Natural killer cell treated with Interleukin-12 subunit alpha and Interleukin-12 subunit beta and Interleukin-15 and Interleukin-18, amount 100 ng/mL, for 72 hours (primary cell): ENCODE measurements around the gene RAPGEF5. TPM values are rescaled to one million over a fixed set of nuclear protein-coding genes. Genes with fewer than 3 reads are reported as not detected.

Experiments
- ATAC-seq, 2 donors: fragments of 150-1000 bp; cut with Tn5 transposase in 1 of 2; sonication (Bioruptor Pico), chemical (Tn5 transposase) in 1 of 2; 2 replicates each; pipeline ENCODE4 v1.10.0; 2021
- DNase-seq: peaks from one replicate; pipeline ENCODE4 v3.0.0; 2022; ENCODE audit warnings: low spot score
- H3K27ac Mint-ChIP-seq, 2 donors: 1 replicate in 1 of 2; 2 replicates in 1 of 2; pipeline ENCODE4 v1.8.0; 2022; ENCODE audit warnings: mixed read lengths in 2 of 2, mild to moderate bottlenecking in 1 of 2, moderate library complexity in 1 of 2
- H3K27me3 Mint-ChIP-seq, 2 donors: 1 replicate in 1 of 2; 2 replicates in 1 of 2; pipeline ENCODE4 v1.8.0; 2022; ENCODE audit warnings: mixed read lengths in 2 of 2
- H3K36me3 Mint-ChIP-seq: one replicate; pipeline ENCODE4 v1.8.0; 2022; ENCODE audit warnings: mixed read lengths
- H3K4me1 Mint-ChIP-seq, 2 donors: 1 replicate in 1 of 2; 2 replicates in 1 of 2; pipeline ENCODE4 v1.8.0; 2022; ENCODE audit warnings: low read depth in 2 of 2, mixed read lengths in 2 of 2, mild to moderate bottlenecking in 1 of 2
- H3K4me3 Mint-ChIP-seq: one replicate; pipeline ENCODE4 v1.8.0; 2022; ENCODE audit warnings: mixed read lengths
- H3K9me3 Mint-ChIP-seq: 2 replicates; pipeline ENCODE4 v1.8.0; 2022; ENCODE audit warnings: mixed read lengths
- total RNA-seq, 2 donors: library from RNA; stranded (reverse); gene quantifications; one replicate each; pipeline ENCODE4 v1.2.3, GENCODE V29; 2022

Gene RAPGEF5
- total RNA-seq, 2 donors from 2014 or later, result 0.26 to 1.1 TPM

DNA sequence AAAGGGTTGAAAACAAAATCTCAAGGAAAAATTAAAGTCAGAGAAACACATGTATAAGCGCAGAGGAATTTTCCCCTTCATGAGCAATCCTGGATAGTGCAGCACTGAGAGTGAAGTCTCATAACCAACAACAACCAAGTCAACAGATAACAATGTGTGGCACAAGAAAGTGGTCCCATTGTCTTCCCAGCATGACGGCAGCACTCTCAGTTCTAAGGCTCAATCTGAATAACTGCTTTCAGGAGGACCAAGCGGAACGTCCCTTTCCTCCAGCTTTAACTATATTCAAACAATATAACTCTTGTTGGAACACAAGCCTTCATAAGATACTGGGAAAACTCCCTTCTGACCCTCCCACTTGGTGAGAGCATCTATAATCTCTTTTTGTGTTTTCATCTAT, 137.9 kb downstream of the RAPGEF5 start:
- DNase-seq (no peak), ATAC-seq (no peak)
- peaks cover 20 to 40% of the 10 kb centered on the region in 2 donors for H3K27me3 Mint-ChIP-seq
- H3K4me1 Mint-ChIP-seq, result no peaks in the 10 kb centered on the region
- no peak overlapping the region for H3K4me3 Mint-ChIP-seq
- H3K9me3 Mint-ChIP-seq, result no peaks in the 10 kb centered on the region
- H3K27ac Mint-ChIP-seq, result no peak overlapping the region
- H3K36me3 Mint-ChIP-seq, result no peaks in the 10 kb centered on the region

DNA sequence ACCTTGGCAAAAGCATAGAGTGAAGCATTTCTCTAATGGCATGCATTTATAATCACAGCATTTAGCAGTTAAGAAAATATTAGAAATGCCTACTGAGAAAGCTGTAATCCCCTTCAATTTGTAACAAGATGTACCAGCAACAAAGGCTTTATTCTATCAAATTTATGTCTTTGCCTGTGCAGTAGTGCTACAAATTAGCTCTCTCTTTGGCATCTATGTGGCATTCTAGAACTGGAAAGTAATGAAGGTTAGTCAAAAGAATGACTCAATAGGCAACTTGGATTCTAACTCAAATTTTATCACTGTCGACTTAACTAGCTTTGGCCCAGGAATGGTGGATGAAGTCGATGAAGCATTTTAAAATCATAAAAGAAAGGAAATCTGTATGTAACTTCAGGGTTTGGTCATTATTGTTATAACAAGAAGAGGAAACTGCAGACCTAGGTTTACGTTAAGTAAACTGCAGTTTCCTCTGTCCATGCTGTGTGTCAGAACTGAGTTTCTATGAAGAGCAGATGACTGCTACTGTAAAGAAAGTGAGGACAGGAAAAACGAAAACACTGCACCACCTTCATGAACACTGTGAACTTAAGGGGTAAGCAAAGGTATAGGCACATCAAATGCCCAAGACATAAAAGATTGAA, 140.0 kb downstream of the RAPGEF5 start:
- Mint-ChIP-seq H3K4me3 (no peak overlapping the region), H3K4me1 (no peaks in the 10 kb centered on the region), H3K27me3 (peaks cover 21 to 37% of the 10 kb centered on the region in 2 donors), H3K9me3 (no peaks in the 10 kb centered on the region), H3K36me3 (no peaks in the 10 kb centered on the region), H3K27ac (no peak overlapping the region)
- no peak for DNase-seq
- no peak for ATAC-seq

DNA sequence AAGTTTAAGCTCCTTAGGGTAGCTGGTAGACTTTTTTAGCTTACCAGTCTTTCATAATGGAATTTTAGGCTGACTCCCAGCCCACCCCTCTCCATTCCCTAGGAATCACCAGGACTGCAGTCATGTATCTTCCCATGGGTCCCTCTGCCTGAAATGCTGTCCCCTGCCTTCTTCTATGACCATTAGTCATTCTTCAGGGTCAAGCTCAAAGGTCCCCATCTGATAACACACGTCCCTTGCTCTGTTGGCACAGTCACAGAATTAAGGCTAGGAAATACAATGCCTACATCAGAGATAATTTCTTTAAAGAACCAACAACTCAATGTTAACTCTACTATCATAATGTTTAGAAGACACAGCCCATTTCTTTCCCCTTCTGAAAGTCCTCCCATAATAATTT, 140.6 kb downstream of the RAPGEF5 start:
- H3K27ac Mint-ChIP-seq, result no peak overlapping the region
- peaks cover 21 to 40% of the 10 kb centered on the region in 2 donors for H3K27me3 Mint-ChIP-seq
- no peaks in the 10 kb centered on the region for H3K9me3 Mint-ChIP-seq
- no peak for DNase-seq
- no peaks in the 10 kb centered on the region for H3K36me3 Mint-ChIP-seq
- H3K4me3 Mint-ChIP-seq, result no peak overlapping the region
- ATAC-seq, result no peak
- no peaks in the 10 kb centered on the region for H3K4me1 Mint-ChIP-seq

DNA sequence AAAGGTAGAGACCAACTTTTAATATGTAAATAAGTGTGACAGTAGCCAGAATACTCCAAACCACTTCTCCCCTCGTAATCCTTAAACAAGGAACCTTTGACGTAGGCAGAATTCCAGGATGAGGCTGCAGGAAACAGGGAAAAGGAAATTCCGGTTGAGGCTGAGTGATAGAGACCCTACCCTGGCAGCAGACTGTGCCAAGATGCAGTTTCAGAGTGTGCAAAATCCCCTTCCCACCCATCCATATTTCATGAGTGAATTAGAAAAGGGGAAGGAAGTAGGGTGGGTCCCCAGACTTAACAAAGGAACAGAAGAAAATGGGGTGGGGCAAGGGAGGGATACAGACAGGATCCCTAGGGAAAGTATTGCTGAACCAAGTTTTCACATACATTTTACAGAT, 143.0 kb downstream of the RAPGEF5 start:
- ATAC-seq (no peak), DNase-seq (no peak)
- H3K4me3 Mint-ChIP-seq, result no peak overlapping the region
- no peaks in the 10 kb centered on the region for H3K4me1 Mint-ChIP-seq
- no peaks in the 10 kb centered on the region for H3K36me3 Mint-ChIP-seq
- no peaks in the 10 kb centered on the region for H3K9me3 Mint-ChIP-seq
- no peak overlapping the region for H3K27ac Mint-ChIP-seq
- peaks cover 23 to 39% of the 10 kb centered on the region in 2 donors for H3K27me3 Mint-ChIP-seq

DNA sequence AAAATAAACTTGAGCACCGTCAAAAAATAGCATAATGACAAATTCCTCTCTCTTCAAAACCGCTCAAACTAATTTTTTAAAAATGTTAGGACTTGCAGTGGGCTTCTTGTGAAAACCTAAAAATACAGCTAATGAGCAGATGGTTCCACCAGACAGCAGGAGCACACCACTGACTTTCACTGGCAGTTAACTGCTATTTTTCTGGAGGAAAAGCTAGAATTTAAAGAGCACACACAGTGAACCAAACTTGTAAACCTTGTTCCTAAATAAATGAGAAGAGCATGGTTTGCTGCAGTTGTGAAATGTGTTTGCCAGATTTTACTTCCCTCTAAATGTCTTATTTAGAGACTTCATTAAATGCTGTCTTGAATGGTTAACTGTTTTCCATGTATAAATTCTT, 143.9 kb downstream of the RAPGEF5 start:
- ATAC-seq, result no peak
- DNase-seq, result no peak
- Mint-ChIP-seq H3K27me3 (peaks cover 23 to 34% of the 10 kb centered on the region in 2 donors), H3K27ac (no peak overlapping the region), H3K36me3 (no peaks in the 10 kb centered on the region), H3K9me3 (no peaks in the 10 kb centered on the region), H3K4me1 (no peaks in the 10 kb centered on the region), H3K4me3 (no peak overlapping the region)

DNA sequence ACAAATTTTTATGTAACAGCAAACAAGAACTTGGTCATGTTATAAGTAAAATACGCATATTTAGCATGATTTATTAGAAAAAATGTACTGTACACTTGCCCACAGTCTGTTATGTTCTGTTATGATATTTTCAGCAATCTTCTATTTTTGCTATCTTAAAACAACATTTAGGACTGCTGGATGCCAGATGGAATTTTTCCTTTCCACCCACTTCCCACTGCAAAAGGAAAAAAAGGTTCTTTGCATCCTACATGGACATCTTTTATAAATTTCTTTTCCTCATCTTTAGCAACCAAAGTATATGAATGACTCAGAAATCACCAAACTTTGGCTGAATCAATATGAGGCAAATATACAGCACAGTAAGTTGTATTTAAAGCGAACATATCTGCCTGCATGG, 146.0 kb downstream of the RAPGEF5 start:
- Mint-ChIP-seq H3K9me3 (no peaks in the 10 kb centered on the region), H3K27me3 (peaks cover 17 to 23% of the 10 kb centered on the region in 2 donors), H3K27ac (no peak overlapping the region), H3K4me3 (no peak overlapping the region), H3K36me3 (no peaks in the 10 kb centered on the region), H3K4me1 (no peaks in the 10 kb centered on the region)
- DNase-seq (no peak), ATAC-seq (no peak)

DNA sequence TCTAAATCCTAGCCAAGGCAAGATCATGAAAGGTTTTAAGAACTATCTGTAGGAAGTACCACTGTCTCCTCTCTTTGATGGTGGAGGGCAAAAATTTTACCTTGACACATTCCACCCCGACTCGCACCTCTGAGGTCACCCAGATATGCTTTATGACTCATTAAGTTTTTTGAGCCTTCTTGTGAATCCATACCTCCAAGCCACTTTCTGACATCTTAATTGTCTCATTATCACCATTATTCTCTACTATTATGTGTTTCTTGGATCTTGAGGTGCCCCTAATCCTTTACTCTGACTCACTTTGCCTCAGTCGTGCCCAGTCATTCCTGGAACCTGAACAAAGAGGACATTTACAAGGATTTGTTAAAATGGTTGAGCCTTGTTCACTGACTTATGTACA, 146.6 kb downstream of the RAPGEF5 start:
- no peak for DNase-seq
- Mint-ChIP-seq H3K4me1 (no peaks in the 10 kb centered on the region), H3K27me3 (peaks cover 16 to 18% of the 10 kb centered on the region in 2 donors), H3K9me3 (no peaks in the 10 kb centered on the region), H3K36me3 (no peaks in the 10 kb centered on the region), H3K27ac (no peak overlapping the region), H3K4me3 (no peak overlapping the region)
- no peak for ATAC-seq

DNA sequence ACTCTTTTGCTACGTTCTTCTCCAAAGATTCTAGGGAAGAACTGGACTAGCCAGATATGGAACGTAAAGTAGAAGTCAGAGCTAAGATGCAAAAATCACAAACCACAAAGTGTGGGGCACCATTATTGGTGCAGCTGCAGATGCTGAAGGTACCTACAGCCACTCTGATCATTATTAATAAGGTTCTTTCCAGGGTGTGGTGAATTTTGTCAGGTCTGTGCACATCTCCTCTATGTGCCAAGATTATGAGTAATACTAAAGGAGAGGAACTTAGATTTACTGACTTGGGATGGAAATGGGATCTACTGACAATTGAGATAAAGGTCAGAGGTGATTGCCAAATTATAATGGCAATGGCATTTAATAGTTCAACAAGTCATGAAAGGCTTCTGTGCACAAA, 148.2 kb downstream of the RAPGEF5 start:
- Mint-ChIP-seq H3K4me1 (no peaks in the 10 kb centered on the region), H3K9me3 (no peaks in the 10 kb centered on the region)
- ATAC-seq, result no peak

DNA sequence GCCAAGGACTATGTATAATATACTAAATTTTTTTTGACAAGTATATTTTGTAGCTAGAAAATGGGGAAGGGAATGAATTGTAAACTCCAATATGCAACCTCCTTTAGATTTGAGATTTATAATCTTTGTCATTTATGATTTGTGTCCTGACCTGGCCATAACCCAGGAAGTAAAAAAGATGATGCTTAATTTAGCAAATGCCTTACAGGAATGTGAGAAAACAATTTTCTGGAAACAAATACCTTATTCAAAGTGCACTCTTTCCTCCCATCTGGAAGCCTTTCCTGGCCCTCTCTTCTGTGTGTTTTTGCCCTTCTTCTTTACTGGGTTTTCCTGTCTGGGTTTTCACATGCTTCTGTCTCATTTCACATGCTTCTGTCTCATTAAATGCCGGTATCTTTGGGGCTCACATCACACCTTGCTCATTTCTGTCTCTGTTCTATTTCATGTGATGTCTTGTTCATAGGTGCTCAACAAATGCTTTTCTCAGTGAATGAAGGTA, 149.2 kb downstream of the RAPGEF5 start:
- H3K36me3 Mint-ChIP-seq, result no peaks in the 10 kb centered on the region
- no peak for DNase-seq
- H3K27me3 Mint-ChIP-seq, result peaks cover 13 to 20% of the 10 kb centered on the region in 2 donors
- no peaks in the 10 kb centered on the region for H3K4me1 Mint-ChIP-seq
- no peak overlapping the region for H3K4me3 Mint-ChIP-seq
- no peaks in the 10 kb centered on the region for H3K9me3 Mint-ChIP-seq
- H3K27ac Mint-ChIP-seq, result no peak overlapping the region
- no peak for ATAC-seq

More for the DNA sequence above, 148.2 kb downstream of the RAPGEF5 start:
- no peak overlapping the region for H3K27ac Mint-ChIP-seq
- no peak for DNase-seq
- H3K4me3 Mint-ChIP-seq, result no peak overlapping the region
- H3K27me3 Mint-ChIP-seq, result peaks cover 13 to 20% of the 10 kb centered on the region in 2 donors
- H3K36me3 Mint-ChIP-seq, result no peaks in the 10 kb centered on the region

DNA sequence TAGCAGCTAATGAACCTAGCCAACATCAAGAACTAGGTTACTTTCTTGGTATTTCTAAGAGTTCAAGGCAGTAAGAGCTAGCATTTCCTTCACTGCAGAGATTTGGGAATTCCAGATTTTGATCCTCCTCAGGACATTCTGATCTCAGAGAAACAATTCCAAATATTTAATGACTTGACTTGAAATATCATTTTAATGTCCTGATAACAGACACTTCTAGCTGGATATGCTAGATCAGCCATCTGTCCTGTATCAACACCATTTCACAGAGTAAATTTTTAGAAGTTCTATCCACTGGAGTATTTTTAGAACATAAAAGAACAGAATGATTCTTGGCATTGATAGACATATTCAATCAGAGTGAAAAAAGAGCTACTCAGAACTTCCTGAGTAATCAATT, 151.3 kb downstream of the RAPGEF5 start:
- Mint-ChIP-seq H3K9me3 (no peaks in the 10 kb centered on the region), H3K36me3 (no peaks in the 10 kb centered on the region), H3K4me1 (no peaks in the 10 kb centered on the region), H3K27ac (no peak overlapping the region), H3K4me3 (no peak overlapping the region), H3K27me3 (peaks cover 8 to 9% of the 10 kb centered on the region in 2 donors)
- ATAC-seq, result no peak
- no peak for DNase-seq

DNA sequence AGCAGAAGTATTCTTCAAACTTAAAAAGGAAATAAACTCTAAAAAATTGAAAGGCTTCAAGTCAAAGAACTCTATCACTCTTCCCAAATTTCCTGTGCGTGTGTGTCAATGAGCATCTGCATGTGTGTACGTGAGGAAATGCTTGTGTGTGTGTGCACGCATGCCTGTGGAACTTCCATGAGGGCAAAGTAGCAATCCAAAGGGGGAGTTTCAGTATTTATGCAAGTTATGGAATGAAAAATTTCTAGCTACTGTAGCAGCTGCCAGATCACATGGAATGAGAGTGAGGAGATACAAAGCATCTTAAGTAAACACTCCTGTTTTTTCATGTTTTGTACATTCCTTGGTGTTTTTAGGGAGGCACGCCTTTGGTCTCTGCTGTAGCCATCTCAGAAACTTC, 152.6 kb downstream of the RAPGEF5 start:
- Mint-ChIP-seq H3K4me1 (no peaks in the 10 kb centered on the region), H3K27ac (no peak overlapping the region), H3K27me3 (peaks cover 6 to 9% of the 10 kb centered on the region in 2 donors), H3K9me3 (no peaks in the 10 kb centered on the region), H3K4me3 (no peak overlapping the region), H3K36me3 (no peaks in the 10 kb centered on the region)
- DNase-seq (no peak), ATAC-seq (no peak)

DNA sequence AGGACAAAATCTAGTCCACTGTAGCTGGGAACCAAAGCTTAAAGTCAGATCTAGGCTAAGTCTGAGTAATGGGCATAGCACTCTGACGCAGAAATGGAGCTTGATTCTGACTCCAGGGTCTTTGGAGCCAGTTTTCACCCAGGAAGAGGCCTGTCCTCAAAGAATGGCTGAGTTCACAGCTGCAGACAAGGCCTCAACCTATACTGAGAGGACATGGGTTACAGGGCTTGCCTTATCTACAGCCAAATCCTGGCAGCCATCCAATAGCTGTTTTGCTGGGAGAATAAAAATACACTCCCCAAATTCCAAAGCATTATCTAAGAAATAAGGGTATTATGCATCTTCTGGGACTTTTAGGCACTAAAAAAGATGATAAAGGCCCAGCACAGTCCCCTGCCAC, 154.8 kb downstream of the RAPGEF5 start:
- Mint-ChIP-seq H3K27me3 (peaks cover 6 to 14% of the 10 kb centered on the region in 2 donors), H3K9me3 (no peaks in the 10 kb centered on the region), H3K4me1 (no peaks in the 10 kb centered on the region), H3K4me3 (no peak overlapping the region), H3K36me3 (no peaks in the 10 kb centered on the region), H3K27ac (no peak overlapping the region)
- DNase-seq, result no peak
- ATAC-seq, result no peak

DNA sequence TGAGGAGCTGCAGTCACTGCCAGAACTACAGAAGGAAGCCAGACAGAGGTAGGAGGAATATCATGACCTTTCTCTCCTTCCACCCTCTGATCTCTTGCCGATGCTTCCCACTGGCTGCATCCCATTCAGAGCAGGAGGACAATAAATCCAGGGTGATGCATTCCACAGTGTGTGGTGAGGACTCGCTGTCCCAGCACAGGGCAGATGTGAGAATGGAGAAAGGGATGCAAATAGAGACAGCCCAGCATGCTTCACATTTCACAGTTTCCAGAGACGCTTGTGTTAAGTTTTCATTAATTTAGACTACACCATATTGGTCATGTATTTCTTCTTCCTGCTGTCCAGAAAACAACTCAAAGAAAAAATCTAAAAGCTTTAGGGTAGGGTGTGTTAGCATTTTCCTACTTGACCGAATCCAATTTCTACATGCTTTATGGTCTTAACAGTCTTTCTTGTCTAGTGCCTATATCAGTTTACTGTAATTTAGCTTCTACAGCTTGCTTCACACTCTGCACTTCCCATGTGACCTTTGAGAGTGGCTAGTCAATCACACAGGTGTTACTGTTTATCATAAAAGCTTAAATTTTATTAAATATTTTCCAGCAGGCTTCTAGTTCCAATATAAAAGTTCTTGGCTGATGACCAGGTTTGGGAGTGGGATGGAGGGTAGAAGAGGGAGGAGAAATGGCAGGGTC, 155.6 kb downstream of the RAPGEF5 start:
- no peaks in the 10 kb centered on the region for H3K36me3 Mint-ChIP-seq
- no peak for ATAC-seq
- no peak for DNase-seq
- no peak overlapping the region for H3K4me3 Mint-ChIP-seq
- no peaks in the 10 kb centered on the region for H3K9me3 Mint-ChIP-seq
- H3K27me3 Mint-ChIP-seq, result peaks cover 6 to 14% of the 10 kb centered on the region in 2 donors
- H3K4me1 Mint-ChIP-seq, result no peaks in the 10 kb centered on the region
- no peak overlapping the region for H3K27ac Mint-ChIP-seq

DNA sequence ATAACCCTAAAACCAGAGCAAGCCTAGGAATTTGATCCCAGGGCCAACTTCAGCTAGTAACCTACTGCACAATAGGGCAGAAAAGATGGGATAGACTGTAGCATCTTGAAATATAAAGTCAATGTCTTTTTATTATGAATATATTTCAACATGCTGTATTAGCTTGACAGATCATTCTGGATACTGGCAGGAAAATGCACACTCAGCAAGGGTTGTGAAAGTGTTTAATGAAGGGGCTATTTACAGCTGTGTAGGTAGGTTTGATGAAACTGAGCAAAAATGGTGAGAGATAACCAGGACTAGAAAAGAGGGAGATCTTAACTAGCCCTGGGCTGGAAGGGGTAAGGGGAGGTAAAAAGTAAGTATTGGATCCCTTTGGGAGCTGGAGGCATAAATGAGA, 156.2 kb downstream of the RAPGEF5 start:
- H3K27me3 Mint-ChIP-seq, result peaks cover 6 to 14% of the 10 kb centered on the region in 2 donors
- H3K36me3 Mint-ChIP-seq, result no peaks in the 10 kb centered on the region
- no peaks in the 10 kb centered on the region for H3K9me3 Mint-ChIP-seq
- no peaks in the 10 kb centered on the region for H3K4me1 Mint-ChIP-seq
- H3K27ac Mint-ChIP-seq, result no peak overlapping the region
- H3K4me3 Mint-ChIP-seq, result no peak overlapping the region
- DNase-seq (no peak), ATAC-seq (no peak)
